DOHH2 (cell line): ENCODE data around the gene MRPS25.
"Not testable (repeated sequence)": the region's sequence is repeated elsewhere in the genome, so short reads cannot be mapped to it uniquely, and the experiment has no call there.

Source experiments
- EZH2phosphoT487 ChIP-seq: fragments of 200-600 bp; sonication (generic); IDR thresholded peaks from 2 replicates; pipeline ENCODE4 v1.6.1; 2017; ENCODE audit warnings: borderline replicate concordance, mild to moderate bottlenecking, antibody characterized with exemption, low read length, moderate library complexity, mixed read lengths
- TF ChIP-seq, protein P1 (sequence below): fragments of 200-600 bp; sonication (generic); IDR thresholded peaks from one replicate; pipeline ENCODE4 v1.5.1; 2014; ENCODE audit warnings: antibody characterized with exemption, mild to moderate bottlenecking, low read depth, low read length; ENCODE audit not compliant: poor library complexity, severe bottlenecking

DNA sequence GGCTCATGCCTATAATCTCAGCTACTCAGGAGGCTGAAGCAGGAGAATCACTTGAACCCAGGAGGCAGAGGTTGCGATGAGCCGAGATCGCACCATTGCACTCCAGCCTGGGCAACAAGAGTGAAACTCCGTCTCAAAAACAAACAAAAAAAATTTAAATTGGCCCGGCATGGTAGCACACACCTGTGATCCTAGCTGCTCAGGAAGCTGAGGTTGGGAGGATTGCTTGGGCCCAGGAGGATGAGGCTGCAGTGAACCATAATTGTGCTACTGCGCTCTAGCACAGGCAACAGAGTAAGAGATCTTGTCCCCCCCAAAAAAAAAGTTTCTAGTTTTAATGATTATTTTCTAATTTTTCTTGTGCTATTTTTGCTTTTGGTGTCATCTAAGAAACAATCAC lies 65.9 kb downstream of the MRPS25 start:
- TF ChIP-seq, protein P1, sequence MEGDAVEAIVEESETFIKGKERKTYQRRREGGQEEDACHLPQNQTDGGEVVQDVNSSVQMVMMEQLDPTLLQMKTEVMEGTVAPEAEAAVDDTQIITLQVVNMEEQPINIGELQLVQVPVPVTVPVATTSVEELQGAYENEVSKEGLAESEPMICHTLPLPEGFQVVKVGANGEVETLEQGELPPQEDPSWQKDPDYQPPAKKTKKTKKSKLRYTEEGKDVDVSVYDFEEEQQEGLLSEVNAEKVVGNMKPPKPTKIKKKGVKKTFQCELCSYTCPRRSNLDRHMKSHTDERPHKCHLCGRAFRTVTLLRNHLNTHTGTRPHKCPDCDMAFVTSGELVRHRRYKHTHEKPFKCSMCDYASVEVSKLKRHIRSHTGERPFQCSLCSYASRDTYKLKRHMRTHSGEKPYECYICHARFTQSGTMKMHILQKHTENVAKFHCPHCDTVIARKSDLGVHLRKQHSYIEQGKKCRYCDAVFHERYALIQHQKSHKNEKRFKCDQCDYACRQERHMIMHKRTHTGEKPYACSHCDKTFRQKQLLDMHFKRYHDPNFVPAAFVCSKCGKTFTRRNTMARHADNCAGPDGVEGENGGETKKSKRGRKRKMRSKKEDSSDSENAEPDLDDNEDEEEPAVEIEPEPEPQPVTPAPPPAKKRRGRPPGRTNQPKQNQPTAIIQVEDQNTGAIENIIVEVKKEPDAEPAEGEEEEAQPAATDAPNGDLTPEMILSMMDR: not testable (repeated sequence)
- TF ChIP-seq EZH2phosphoT487: not testable (repeated sequence)
